ENCODE data around the gene TCIRG1.

- no peak for TF ChIP-seq PPARA (CRISPR knock-in tag; IDR thresholded peaks at IDR 0.05; ENCODE audit: borderline replicate concordance)
- TF ChIP-seq ZFP30 (CRISPR knock-in tag; IDR thresholded peaks at IDR 0.05): no peak
- TF ChIP-seq ARNTL (CRISPR knock-in tag; IDR thresholded peaks at IDR 0.05; ENCODE audit: borderline replicate concordance, low read depth): no peak
- no peak for TF ChIP-seq CSRNP3 (CRISPR knock-in tag; IDR thresholded peaks at IDR 0.05)
- no peak for TF ChIP-seq PATZ1 (CRISPR knock-in tag; IDR thresholded peaks at IDR 0.05; ENCODE audit: borderline replicate concordance)
- no peak for TF ChIP-seq SNAI2 (CRISPR knock-in tag; IDR thresholded peaks at IDR 0.05)
- no peak for TF ChIP-seq ZNF70 (CRISPR knock-in tag; IDR thresholded peaks at IDR 0.05)
- TF ChIP-seq RARB (CRISPR knock-in tag; IDR thresholded peaks at IDR 0.05): no peak
- no peak for TF ChIP-seq ZNF8 (CRISPR knock-in tag; IDR thresholded peaks at IDR 0.05)
- TF ChIP-seq ZNF565 (CRISPR knock-in tag; conservative IDR thresholded peaks at IDR 0.05; ENCODE audit: low read depth): no peak
Measured at GRCh38 chr11:68083517-68083916, 44.7 kb downstream of the TCIRG1 start.

All from SK-N-SH treated with all-trans-retinoic acid at 6 μM for 48 hours (cell line).